H1 (cell line): ENCODE results near the gene CGNL1. TPM values are rescaled to one million over a fixed set of nuclear protein-coding genes. Genes with fewer than 3 reads are reported as not detected.

Source experiments
- CTCF ChIA-PET: fragments of 300-600 bp; sonication (Branson Sonifier 250); formaldehyde crosslinking; loops from one replicate; lab custom pipeline; 2021; ENCODE audit not compliant: partially characterized antibody; lab: Charles Lee
- POLR2A ChIA-PET: fragments of 300-600 bp; sonication (Branson Sonifier 250); formaldehyde crosslinking; loops from one replicate; lab custom pipeline; 2021; ENCODE audit warnings: inconsistent platforms; ENCODE audit not compliant: partially characterized antibody; lab: Charles Lee
- DNase-seq, 2 experiments: peaks; one replicate each; pipeline versions ENCODE4 v3.0.0 to v3.0.0-alpha.2; 2010 to 2022; ENCODE audit warnings: low spot score in 2 of 2, low read depth in 1 of 2, mixed read lengths in 1 of 2
- FAIRE-seq: peaks from 2 replicates; lab custom pipeline; 2011; peaks lifted over from hg19 to GRCh38; lab: Jason Lieb, UNC
- H2AFZ ChIP-seq: 2 replicates; pipeline ENCODE4 v1.8.1; 2012; ENCODE audit warnings: low read length, inconsistent platforms
- H2AK5ac ChIP-seq: 2 replicates; pipeline ENCODE4 v1.6.1; 2013; ENCODE audit warnings: low read depth, low read length
- H2BK120ac ChIP-seq: replicated peaks from 2 replicates; pipeline ENCODE3; 2013; ENCODE audit warnings: low read depth, low read length, inconsistent platforms
- H2BK12ac ChIP-seq: 2 replicates; pipeline ENCODE4 v1.6.1; 2013; ENCODE audit warnings: low read depth, low read length
- H2BK15ac ChIP-seq: 2 replicates; pipeline ENCODE4 v1.6.1; 2013; ENCODE audit warnings: low read length
- H2BK20ac ChIP-seq: 2 replicates; pipeline ENCODE4 v1.6.1; 2013; ENCODE audit warnings: low read length
- H2BK5ac ChIP-seq: 2 replicates; pipeline ENCODE4 v1.6.1; 2013; ENCODE audit warnings: low read depth, low read length
- H3K14ac ChIP-seq: 2 replicates; pipeline ENCODE4 v1.6.1; 2013; ENCODE audit warnings: inconsistent platforms; ENCODE audit not compliant: insufficient read length
- H3K18ac ChIP-seq: 2 replicates; pipeline ENCODE4 v1.6.1; 2013; ENCODE audit warnings: low read length; ENCODE audit errors: extremely low read depth
- H3K23ac ChIP-seq: 2 replicates; pipeline ENCODE4 v1.6.1; 2013; ENCODE audit warnings: inconsistent platforms; ENCODE audit not compliant: insufficient read length
- H3K23me2 ChIP-seq: 2 replicates; pipeline ENCODE4 v1.6.1; 2013; ENCODE audit warnings: low read depth, low read length
- H3K27ac ChIP-seq: 2 replicates; pipeline ENCODE4 v1.6.1; 2011; ENCODE audit warnings: low read depth, low read length, inconsistent platforms
- H3K27me3 ChIP-seq, 4 experiments: replicated peaks in 1 of 4; 1 replicate in 1 of 4; 2 replicates in 3 of 4; pipeline versions ENCODE4 v1.6.1 to v1.8.1; 2011 to 2013; ENCODE audit warnings: low read length in 3 of 4, mild to moderate bottlenecking in 3 of 4, inconsistent platforms in 2 of 4, mixed read lengths in 2 of 4, moderate library complexity in 1 of 4; ENCODE audit not compliant: control insufficient read depth in 3 of 4, insufficient read depth in 3 of 4; ENCODE audit errors: extremely low read depth in 1 of 4
- H3K36me3 ChIP-seq, 4 experiments: 2 replicates each; pipeline versions ENCODE4 v1.6.1 to v1.8.1; 2011 to 2013; ENCODE audit warnings: mild to moderate bottlenecking in 4 of 4, low read length in 3 of 4, moderate library complexity in 2 of 4, control low read depth in 1 of 4, inconsistent platforms in 1 of 4; ENCODE audit not compliant: insufficient read depth in 4 of 4, control insufficient read depth in 2 of 4
- H3K4ac ChIP-seq: replicated peaks from 2 replicates; pipeline ENCODE3; 2013; ENCODE audit warnings: low read length, low read depth, mixed read lengths, inconsistent platforms; ENCODE audit not compliant: insufficient read length
- H3K4me1 ChIP-seq, 4 experiments: replicated peaks in 1 of 4; 1 replicate in 1 of 4; 2 replicates in 3 of 4; pipeline versions ENCODE4 v1.6.1 to v1.8.1; 2011 to 2013; ENCODE audit warnings: low read length in 3 of 4, inconsistent platforms in 2 of 4, mixed read lengths in 1 of 4; ENCODE audit not compliant: insufficient read depth in 4 of 4, control insufficient read depth in 3 of 4
- H3K4me2 ChIP-seq, 2 experiments: 2 replicates each; pipeline versions ENCODE4 v1.6.1 to v1.8.1; 2011 to 2013; ENCODE audit warnings: low read depth in 2 of 2, low read length in 2 of 2, control low read depth in 1 of 2, inconsistent platforms in 1 of 2, mild to moderate bottlenecking in 1 of 2; ENCODE audit not compliant: insufficient read depth in 1 of 2
- H3K4me3 ChIP-seq, 4 experiments: fragments of 200-600, 300-600 bp in 1 of 4; sonication (generic), shearing (Covaris generic), sonication (Bioruptor Twin) in 1 of 4; 2 replicates each; pipeline versions ENCODE4 v1.5.1 to v1.8.1; 2011 to 2016; ENCODE audit warnings: low read length in 4 of 4, low read depth in 3 of 4, control low read depth in 2 of 4, inconsistent platforms in 2 of 4, mild to moderate bottlenecking in 2 of 4, mixed read lengths in 1 of 4, moderate library complexity in 1 of 4; ENCODE audit not compliant: insufficient read depth in 2 of 4; ENCODE audit errors: extremely low read depth in 1 of 4
- H3K56ac ChIP-seq: replicated peaks from 2 replicates; pipeline ENCODE3; 2013; ENCODE audit warnings: low read depth, mild to moderate bottlenecking, mixed read lengths, low read length, inconsistent platforms; ENCODE audit not compliant: insufficient read length
- H3K79me1 ChIP-seq: 2 replicates; pipeline ENCODE4 v1.6.1; 2013; ENCODE audit warnings: low read depth, low read length, control low read depth
- H3K79me2 ChIP-seq, 2 experiments: 2 replicates each; pipeline versions ENCODE4 v1.6.1 to v1.8.1; 2012 to 2013; ENCODE audit warnings: low read length in 2 of 2, mild to moderate bottlenecking in 2 of 2, inconsistent platforms in 1 of 2; ENCODE audit not compliant: insufficient read depth in 2 of 2, control insufficient read depth in 1 of 2
- H3K9ac ChIP-seq, 4 experiments: replicated peaks in 1 of 4; 1 replicate in 1 of 4; 2 replicates in 3 of 4; pipeline versions ENCODE4 v1.6.1 to v1.8.1; 2011 to 2013; ENCODE audit warnings: low read depth in 3 of 4, low read length in 3 of 4, control low read depth in 2 of 4, mild to moderate bottlenecking in 2 of 4, moderate library complexity in 2 of 4, inconsistent platforms in 1 of 4; ENCODE audit errors: extremely low read depth in 1 of 4
- H3K9me3 ChIP-seq, 2 experiments: 2 replicates each; pipeline versions ENCODE4 v1.6.1 to v1.8.1; 2012 to 2013; ENCODE audit warnings: mild to moderate bottlenecking in 2 of 2, moderate library complexity in 2 of 2, control low read depth in 1 of 2, inconsistent platforms in 1 of 2, low read depth in 1 of 2, low read length in 1 of 2, mixed read lengths in 1 of 2; ENCODE audit not compliant: insufficient read depth in 2 of 2
- H4K20me1 ChIP-seq, 2 experiments: replicated peaks in 1 of 2; 2 replicates each; pipeline versions ENCODE3 to v1.8.1; 2011 to 2013; ENCODE audit warnings: inconsistent platforms in 2 of 2, low read length in 2 of 2, mild to moderate bottlenecking in 1 of 2; ENCODE audit not compliant: insufficient read depth in 2 of 2, control insufficient read depth in 1 of 2
- H4K5ac ChIP-seq: 2 replicates; pipeline ENCODE4 v1.6.1; 2013; ENCODE audit warnings: low read length, low read depth, mixed read lengths, inconsistent platforms; ENCODE audit not compliant: insufficient read length
- H4K8ac ChIP-seq: 2 replicates; pipeline ENCODE4 v1.8.0; 2013; ENCODE audit warnings: mild to moderate bottlenecking, moderate library complexity, low read length, inconsistent platforms; ENCODE audit not compliant: insufficient read depth; ENCODE audit errors: extremely low read depth
- H4K91ac ChIP-seq: replicated peaks from 2 replicates; pipeline ENCODE3; 2013; ENCODE audit warnings: low read length, mixed read lengths, inconsistent platforms; ENCODE audit not compliant: insufficient read length
- BCL11A ChIP-seq, 2 experiments: IDR thresholded peaks; one replicate each; pipeline ENCODE4 v1.6.1; 2011; ENCODE audit warnings: low read depth in 2 of 2, low read length in 2 of 2, mild to moderate bottlenecking in 2 of 2
- EP300 ChIP-seq, 2 experiments: IDR thresholded peaks; 1 replicate in 1 of 2; 2 replicates in 1 of 2; pipeline ENCODE4 v1.6.1; 2011 to 2012; ENCODE audit warnings: low read depth in 2 of 2, low read length in 2 of 2, mild to moderate bottlenecking in 2 of 2, borderline replicate concordance in 1 of 2, inconsistent platforms in 1 of 2, moderate library complexity in 1 of 2
- KDM4A ChIP-seq: IDR thresholded peaks from one replicate; pipeline ENCODE4 v1.7.1; 2012; ENCODE audit warnings: low read depth, mild to moderate bottlenecking, moderate library complexity, low read length, inconsistent platforms; ENCODE audit not compliant: severe bottlenecking
- NRF1 ChIP-seq: IDR thresholded peaks from 2 replicates; pipeline ENCODE4 v1.6.1; 2011; ENCODE audit warnings: mild to moderate bottlenecking, low read depth, low read length, improper control_type of control experiment
- RXRA ChIP-seq: IDR thresholded peaks from 2 replicates; pipeline ENCODE4 v1.6.1; 2011; ENCODE audit warnings: low read depth, mild to moderate bottlenecking, low read length, moderate library complexity; ENCODE audit not compliant: insufficient read depth
- SIN3A ChIP-seq, 2 experiments: IDR thresholded peaks in 1 of 2; conservative IDR thresholded peaks in 1 of 2; 2 replicates each; pipeline ENCODE4 v1.6.1; 2011 to 2012; ENCODE audit warnings: low read length in 2 of 2, improper control_type of control experiment in 1 of 2, low read depth in 1 of 2, mild to moderate bottlenecking in 1 of 2
- SIX5 ChIP-seq: IDR thresholded peaks from 2 replicates; pipeline ENCODE4 v1.6.1; 2011; ENCODE audit warnings: mild to moderate bottlenecking, low read depth, low read length
- YY1 ChIP-seq: IDR thresholded peaks from 2 replicates; pipeline ENCODE4 v1.6.1; 2011; ENCODE audit warnings: low read depth, mild to moderate bottlenecking, low read length
- WGBS, 2 experiments: shearing (Covaris generic) in 1 of 2; methylation state at CpG; one replicate each; pipeline versions ENCODE4 v1.1.6 to v1.1.7; 2013 to 2015; ENCODE audit warnings: low lambda C conversion rate in 2 of 2, mixed read lengths in 2 of 2, inconsistent platforms in 1 of 2, low coverage in 1 of 2, missing lambda C conversion rate in 1 of 2; ENCODE audit not compliant: insufficient replicate concordance in 2 of 2, insufficient coverage in 1 of 2, insufficient read length in 1 of 2; ENCODE audit errors: extremely low coverage in 1 of 2, missing lambda C conversion rate in 1 of 2; 5-methylcytosine and 5-hydroxymethylcytosine counted together
- polyA plus RNA-seq, 7 experiments: library from polyadenylated mRNA; depleted of rRNA in 3 of 7; stranded (reverse) in 5 of 7; unstranded in 2 of 7; fragments of >200 nt in 5 of 7; fragments of 200-250 nt in 2 of 7; gene quantifications; 1 replicate in 5 of 7; 2 replicates in 1 of 7; 4 replicates in 1 of 7; pipeline versions ENCODE4 v1.2.1 to v1.2.3, GENCODE V29; 2011 to 2013; ENCODE audit warnings: missing spikeins in 2 of 7, mixed read lengths in 2 of 7
- total RNA-seq: library from RNA; stranded (reverse); fragmentation: NEBNext Ultra II Directional; extraction: Animal tissue kit (Norgen Biotek cat#: 25700); gene quantifications from 2 replicates; pipeline ENCODE4 v1.2.1, GENCODE V29; 2021
- TF ChIP-seq, protein P1 (sequence below): IDR thresholded peaks from 2 replicates; pipeline ENCODE4 v1.6.1; 2012; ENCODE audit warnings: inconsistent platforms
- TF ChIP-seq, protein P2 (sequence below), 3 experiments: IDR thresholded peaks; 1 replicate in 2 of 3; 2 replicates in 1 of 3; pipeline versions ENCODE4 v1.5.1 to v1.6.1; 2011; ENCODE audit warnings: low read length in 3 of 3, mild to moderate bottlenecking in 3 of 3, inconsistent platforms in 2 of 3, low read depth in 1 of 3, moderate library complexity in 1 of 3; ENCODE audit not compliant: insufficient read depth in 1 of 3; ENCODE audit errors: control extremely low read depth in 1 of 3

The CGNL1 gene
- total and polyA plus RNA-seq, 2 of the 8 experiments (the other 6 are each of a cell fraction or from before 2014, with no cell fraction given): 21.8 to 75.6 TPM

DNA sequence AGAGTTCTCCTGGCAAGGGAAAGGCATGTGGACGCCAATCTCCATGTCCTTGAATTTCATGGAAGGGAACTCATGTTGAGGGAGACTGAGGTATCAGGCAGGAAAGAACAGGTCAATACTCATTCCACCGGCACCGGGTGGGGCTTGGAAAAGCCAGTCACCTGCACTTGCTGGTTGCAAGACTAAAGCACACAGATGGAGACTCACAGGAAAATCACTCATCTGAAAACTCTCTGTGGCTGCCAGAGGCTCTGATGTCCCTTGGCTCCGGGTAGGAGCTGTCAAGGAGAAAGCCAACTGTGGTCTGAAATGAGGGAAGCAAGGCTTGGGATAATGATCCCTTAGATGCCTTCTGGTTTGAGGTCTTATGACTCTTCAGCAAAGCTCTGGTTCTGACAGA lies 8.7 kb upstream of the CGNL1 start:
- Histone ChIP-seq H3K27ac (no peak overlapping the region), H3K14ac (no peak overlapping the region), H2BK15ac (no peak overlapping the region), H3K23ac (no peak overlapping the region), H3K79me1 (no peaks in the 10 kb centered on the region), H3K9me3 (no peaks in the 10 kb centered on the region), H3K18ac (no peak overlapping the region), H3K4ac (no peak overlapping the region), H3K4me1 (peaks cover 3 to 11% (median 9%) of the 10 kb centered on the region in 4 experiments), H2BK5ac (no peak overlapping the region; the same call in 1 of the 2 replicates), H2BK20ac (no peak overlapping the region), H4K91ac (no peak overlapping the region), H3K9ac (no peak overlapping the region), H3K56ac (no peak overlapping the region), H2BK12ac (no peak overlapping the region), H3K79me2 (no peaks in the 10 kb centered on the region), H3K23me2 (no peaks in the 10 kb centered on the region), H2BK120ac (no peak overlapping the region), H4K8ac (no peak overlapping the region), H4K20me1 (no peaks in the 10 kb centered on the region), H4K5ac (no peak overlapping the region), H3K27me3 (no peaks in the 10 kb centered on the region), H3K4me3 (no peak overlapping the region), H2AK5ac (no peak overlapping the region), H3K4me2 (no peak overlapping the region), H2AFZ (no peak overlapping the region), H3K36me3 (no peaks in the 10 kb centered on the region)
- POLR2A ChIA-PET: interaction anchor here (1.3 kb wide), 1 partner anchor 22 kb away, joined by 3 read pairs; no protein-coding TSS in a partner anchor
- CTCF ChIA-PET: interaction anchor here (1.0 to 3.0 kb wide), 7 partner anchors 13 to 161 kb away, joined by 3 to 14 read pairs (median 10); no protein-coding TSS in a partner anchor
- WGBS, 2 experiments: 88% methylated on average over 4 of the region's 4 CpGs; no CpG with 5 or more reads in 1 of the 2 experiments
- FAIRE-seq: no peak
- no peak for DNase-seq
- TF ChIP-seq, protein P1, sequence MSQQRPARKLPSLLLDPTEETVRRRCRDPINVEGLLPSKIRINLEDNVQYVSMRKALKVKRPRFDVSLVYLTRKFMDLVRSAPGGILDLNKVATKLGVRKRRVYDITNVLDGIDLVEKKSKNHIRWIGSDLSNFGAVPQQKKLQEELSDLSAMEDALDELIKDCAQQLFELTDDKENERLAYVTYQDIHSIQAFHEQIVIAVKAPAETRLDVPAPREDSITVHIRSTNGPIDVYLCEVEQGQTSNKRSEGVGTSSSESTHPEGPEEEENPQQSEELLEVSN: no peak
- TF ChIP-seq NRF1 (no peak), RXRA (no peak), SIX5 (no peak), BCL11A (IDR thresholded peaks at IDR 0.05; ENCODE audit: low read depth in 2 of 2, low read length in 2 of 2) (no peak), SIN3A (conservative IDR thresholded peaks at IDR 0.05 in 1 of 2, IDR thresholded peaks at IDR 0.05 in 1 of 2; ENCODE audit: low read depth in 1 of 2, low read length in 2 of 2) (no peak), YY1 (no peak), EP300 (IDR thresholded peaks at IDR 0.05; ENCODE audit: borderline replicate concordance in 1 of 2, low read depth in 2 of 2, low read length in 2 of 2) (no peak), KDM4A (no peak)
- TF ChIP-seq, protein P2, sequence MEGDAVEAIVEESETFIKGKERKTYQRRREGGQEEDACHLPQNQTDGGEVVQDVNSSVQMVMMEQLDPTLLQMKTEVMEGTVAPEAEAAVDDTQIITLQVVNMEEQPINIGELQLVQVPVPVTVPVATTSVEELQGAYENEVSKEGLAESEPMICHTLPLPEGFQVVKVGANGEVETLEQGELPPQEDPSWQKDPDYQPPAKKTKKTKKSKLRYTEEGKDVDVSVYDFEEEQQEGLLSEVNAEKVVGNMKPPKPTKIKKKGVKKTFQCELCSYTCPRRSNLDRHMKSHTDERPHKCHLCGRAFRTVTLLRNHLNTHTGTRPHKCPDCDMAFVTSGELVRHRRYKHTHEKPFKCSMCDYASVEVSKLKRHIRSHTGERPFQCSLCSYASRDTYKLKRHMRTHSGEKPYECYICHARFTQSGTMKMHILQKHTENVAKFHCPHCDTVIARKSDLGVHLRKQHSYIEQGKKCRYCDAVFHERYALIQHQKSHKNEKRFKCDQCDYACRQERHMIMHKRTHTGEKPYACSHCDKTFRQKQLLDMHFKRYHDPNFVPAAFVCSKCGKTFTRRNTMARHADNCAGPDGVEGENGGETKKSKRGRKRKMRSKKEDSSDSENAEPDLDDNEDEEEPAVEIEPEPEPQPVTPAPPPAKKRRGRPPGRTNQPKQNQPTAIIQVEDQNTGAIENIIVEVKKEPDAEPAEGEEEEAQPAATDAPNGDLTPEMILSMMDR (IDR thresholded peaks at IDR 0.05; ENCODE audit: control extremely low read depth in 1 of 3, insufficient read depth in 1 of 3, low read depth in 1 of 3, low read length in 3 of 3): no peak
